Astrocyte (in vitro differentiated cells and primary cell): ENCODE data around the gene CARD14. TPM values are rescaled to one million over a fixed set of nuclear protein-coding genes. Genes with fewer than 3 reads are reported as not detected.

ENCODE experiments used
- DNase-seq: peaks from one replicate; pipeline ENCODE4 v3.0.0-alpha.2; 2010; ENCODE audit warnings: low read depth
- FAIRE-seq: peaks from 2 replicates; lab custom pipeline; 2011; peaks lifted over from hg19 to GRCh38; lab: Jason Lieb, UNC
- H2AFZ ChIP-seq: 2 replicates; pipeline ENCODE4 v1.6.0; 2012; ENCODE audit warnings: low read depth, low read length, inconsistent platforms
- H3K27ac ChIP-seq: 2 replicates; pipeline ENCODE4 v1.5.1; 2011; ENCODE audit warnings: low read depth, low read length, inconsistent platforms
- H3K27me3 ChIP-seq: 2 replicates; pipeline ENCODE4 v1.6.0; 2011; ENCODE audit warnings: low read length, inconsistent platforms; ENCODE audit not compliant: insufficient read depth
- H3K36me3 ChIP-seq: 2 replicates; pipeline ENCODE4 v1.5.1; 2011; ENCODE audit warnings: low read length, inconsistent platforms; ENCODE audit not compliant: insufficient read depth
- H3K4me1 ChIP-seq: 2 replicates; pipeline ENCODE4 v1.5.1; 2011; ENCODE audit warnings: low read length, inconsistent platforms; ENCODE audit not compliant: insufficient read depth
- H3K4me2 ChIP-seq: 2 replicates; pipeline ENCODE4 v1.6.0; 2012; ENCODE audit warnings: low read length, inconsistent platforms
- H3K4me3 ChIP-seq: 2 replicates; pipeline ENCODE4 v1.5.1; 2011; ENCODE audit warnings: low read depth, mild to moderate bottlenecking, low read length, inconsistent platforms; ENCODE audit not compliant: insufficient read depth
- H3K79me2 ChIP-seq: 2 replicates; pipeline ENCODE4 v1.6.0; 2012; ENCODE audit warnings: mild to moderate bottlenecking, low read length, inconsistent platforms; ENCODE audit not compliant: insufficient read depth
- H3K9ac ChIP-seq: 2 replicates; pipeline ENCODE4 v1.6.0; 2012; ENCODE audit warnings: mild to moderate bottlenecking, low read length, inconsistent platforms
- H3K9me3 ChIP-seq: 2 replicates; pipeline ENCODE4 v1.5.1; 2012; ENCODE audit warnings: low read depth, mild to moderate bottlenecking, low read length, inconsistent platforms; ENCODE audit not compliant: insufficient read depth
- H4K20me1 ChIP-seq: 2 replicates; pipeline ENCODE4 v1.6.0; 2012; ENCODE audit warnings: low read length, inconsistent platforms; ENCODE audit not compliant: insufficient read depth
- H3K27ac Mint-ChIP-seq: one replicate; pipeline ENCODE4 v1.8.0; 2021; ENCODE audit warnings: mild to moderate bottlenecking, mixed read lengths; ENCODE audit not compliant: unreplicated experiment
- H3K27me3 Mint-ChIP-seq: one replicate; pipeline ENCODE4 v1.8.0; 2021; ENCODE audit warnings: low read depth, mixed read lengths; ENCODE audit not compliant: unreplicated experiment
- H3K36me3 Mint-ChIP-seq: one replicate; pipeline ENCODE4 v1.8.0; 2021; ENCODE audit warnings: low read depth, mixed read lengths; ENCODE audit not compliant: unreplicated experiment
- H3K4me1 Mint-ChIP-seq: one replicate; pipeline ENCODE4 v1.8.0; 2021; ENCODE audit warnings: low read depth, mixed read lengths; ENCODE audit not compliant: unreplicated experiment
- H3K4me3 Mint-ChIP-seq: one replicate; pipeline ENCODE4 v1.8.0; 2021; ENCODE audit warnings: mild to moderate bottlenecking, moderate library complexity, mixed read lengths; ENCODE audit not compliant: unreplicated experiment
- H3K9me3 Mint-ChIP-seq: one replicate; pipeline ENCODE4 v1.8.0; 2021; ENCODE audit warnings: mild to moderate bottlenecking, mixed read lengths; ENCODE audit not compliant: unreplicated experiment
- EZH2 ChIP-seq: IDR thresholded peaks from 2 replicates; pipeline ENCODE4 v1.6.1; 2012; ENCODE audit warnings: mild to moderate bottlenecking, low read length, inconsistent platforms; ENCODE audit not compliant: insufficient read depth
- total RNA-seq: library from RNA; stranded (reverse); gene quantifications from 2 replicates; pipeline ENCODE4 v1.2.1, GENCODE V29; 2021
- TF ChIP-seq, protein P1 (sequence below): IDR thresholded peaks from 2 replicates; pipeline ENCODE4 v1.5.1; 2011; ENCODE audit warnings: low read depth, mild to moderate bottlenecking, inconsistent platforms, low read length, moderate library complexity; ENCODE audit not compliant: insufficient read depth

Gene CARD14
- total RNA-seq, 1 donor from 2014 or later, result not detected

GRCh38 chr17:80158846-80159245 is 11.0 kb upstream of the CARD14 start:
- Histone ChIP-seq H4K20me1 (no peaks in the 10 kb centered on the region), H2AFZ (no peak overlapping the region), H3K4me1 (no peaks in the 10 kb centered on the region), H3K4me3 (no peak overlapping the region), H3K27ac (no peak overlapping the region), H3K27me3 (peaks cover 13% of the 10 kb centered on the region), H3K9me3 (no peaks in the 10 kb centered on the region), H3K4me2 (no peak overlapping the region), H3K36me3 (no peaks in the 10 kb centered on the region), H3K79me2 (no peaks in the 10 kb centered on the region), H3K9ac (no peak overlapping the region)
- H3K27me3 Mint-ChIP-seq, result peaks cover 8% of the 10 kb centered on the region
- peaks cover 2% of the 10 kb centered on the region for H3K4me1 Mint-ChIP-seq
- FAIRE-seq (no peak), DNase-seq (no peak)
- TF ChIP-seq EZH2, result no peak
- TF ChIP-seq, protein P1, sequence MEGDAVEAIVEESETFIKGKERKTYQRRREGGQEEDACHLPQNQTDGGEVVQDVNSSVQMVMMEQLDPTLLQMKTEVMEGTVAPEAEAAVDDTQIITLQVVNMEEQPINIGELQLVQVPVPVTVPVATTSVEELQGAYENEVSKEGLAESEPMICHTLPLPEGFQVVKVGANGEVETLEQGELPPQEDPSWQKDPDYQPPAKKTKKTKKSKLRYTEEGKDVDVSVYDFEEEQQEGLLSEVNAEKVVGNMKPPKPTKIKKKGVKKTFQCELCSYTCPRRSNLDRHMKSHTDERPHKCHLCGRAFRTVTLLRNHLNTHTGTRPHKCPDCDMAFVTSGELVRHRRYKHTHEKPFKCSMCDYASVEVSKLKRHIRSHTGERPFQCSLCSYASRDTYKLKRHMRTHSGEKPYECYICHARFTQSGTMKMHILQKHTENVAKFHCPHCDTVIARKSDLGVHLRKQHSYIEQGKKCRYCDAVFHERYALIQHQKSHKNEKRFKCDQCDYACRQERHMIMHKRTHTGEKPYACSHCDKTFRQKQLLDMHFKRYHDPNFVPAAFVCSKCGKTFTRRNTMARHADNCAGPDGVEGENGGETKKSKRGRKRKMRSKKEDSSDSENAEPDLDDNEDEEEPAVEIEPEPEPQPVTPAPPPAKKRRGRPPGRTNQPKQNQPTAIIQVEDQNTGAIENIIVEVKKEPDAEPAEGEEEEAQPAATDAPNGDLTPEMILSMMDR, result no peak
- H3K9me3 Mint-ChIP-seq, result peaks cover 12% of the 10 kb centered on the region
- no peaks in the 10 kb centered on the region for H3K36me3 Mint-ChIP-seq
- no peak overlapping the region for H3K27ac Mint-ChIP-seq
- no peak overlapping the region for H3K4me3 Mint-ChIP-seq

DNA sequence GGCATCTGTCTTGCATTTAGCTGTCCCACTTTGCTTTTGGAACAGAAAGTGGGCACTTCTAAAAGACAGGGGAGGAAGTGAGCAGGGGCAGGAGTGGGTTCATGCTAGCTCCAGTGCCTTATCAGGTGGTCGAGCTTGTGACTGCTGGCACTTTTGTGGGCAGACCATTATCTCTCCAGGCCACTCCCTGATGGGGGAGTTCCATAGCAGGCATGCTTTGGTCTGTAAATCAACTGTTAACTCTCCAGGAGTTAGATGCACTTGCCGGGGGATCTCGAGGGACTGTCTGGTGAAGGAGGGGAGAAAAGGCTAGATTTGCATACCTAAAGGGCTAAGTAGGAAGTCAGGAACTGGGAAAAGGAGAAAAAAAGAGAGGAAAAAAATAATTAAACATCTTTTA is 9.3 kb upstream of the CARD14 start:
- Histone ChIP-seq H3K9ac (no peak overlapping the region), H3K27ac (no peak overlapping the region), H3K36me3 (no peaks in the 10 kb centered on the region), H4K20me1 (no peaks in the 10 kb centered on the region), H3K9me3 (no peaks in the 10 kb centered on the region), H3K79me2 (no peaks in the 10 kb centered on the region), H3K4me2 (no peak overlapping the region), H3K4me3 (no peak overlapping the region), H3K27me3 (peaks cover 13% of the 10 kb centered on the region), H2AFZ (no peak overlapping the region), H3K4me1 (no peaks in the 10 kb centered on the region)
- Mint-ChIP-seq H3K27me3 (peaks cover 8% of the 10 kb centered on the region), H3K36me3 (peaks cover 2% of the 10 kb centered on the region), H3K4me3 (no peak overlapping the region), H3K27ac (no peak overlapping the region), H3K4me1 (peaks cover 2% of the 10 kb centered on the region), H3K9me3 (peaks cover 8% of the 10 kb centered on the region)
- DNase-seq (no peak), FAIRE-seq (no peak)
- TF ChIP-seq EZH2, result no peak
- TF ChIP-seq, protein P1, result no peak

DNA sequence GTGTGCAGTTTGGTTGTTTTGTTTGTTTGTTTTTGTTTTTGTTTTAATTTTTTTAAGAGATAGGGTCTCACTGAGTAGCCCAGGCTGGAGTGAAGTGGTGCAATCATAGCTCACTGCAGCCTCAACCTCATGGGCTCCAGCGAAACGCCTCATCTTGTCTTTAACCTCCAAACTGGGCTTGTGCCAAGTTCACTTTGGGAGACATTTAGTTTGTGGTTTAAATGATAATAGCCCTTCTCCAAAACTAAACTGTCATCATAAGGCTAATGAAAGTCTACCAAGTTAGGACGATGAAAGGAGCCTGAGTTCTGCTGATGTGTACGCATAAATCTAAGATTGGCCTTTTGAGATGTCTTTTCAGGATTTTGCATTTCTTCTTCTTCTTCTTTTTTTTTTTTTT is 6.5 kb upstream of the CARD14 start:
- no peak overlapping the region for H2AFZ ChIP-seq
- H3K36me3 ChIP-seq, result no peaks in the 10 kb centered on the region
- H3K4me2 ChIP-seq, result no peak overlapping the region
- H3K4me3 ChIP-seq, result no peak overlapping the region
- no peaks in the 10 kb centered on the region for H3K4me1 ChIP-seq
- H3K27ac ChIP-seq, result no peak overlapping the region
- Mint-ChIP-seq H3K36me3 (peaks cover 2% of the 10 kb centered on the region), H3K4me3 (no peak overlapping the region), H3K27ac (no peak overlapping the region), H3K9me3 (no peaks in the 10 kb centered on the region), H3K4me1 (peaks cover 2% of the 10 kb centered on the region), H3K27me3 (peaks cover 10% of the 10 kb centered on the region)
- H3K79me2 ChIP-seq, result no peaks in the 10 kb centered on the region
- TF ChIP-seq, protein P1, result no peak
- TF ChIP-seq EZH2, result no peak
- H3K9me3 ChIP-seq, result no peaks in the 10 kb centered on the region
- no peak for FAIRE-seq
- peaks cover 13% of the 10 kb centered on the region for H3K27me3 ChIP-seq
- H3K9ac ChIP-seq, result no peak overlapping the region
- no peaks in the 10 kb centered on the region for H4K20me1 ChIP-seq
- DNase-seq, result no peak
